ENCODE data around the gene CARS1.

DNA sequence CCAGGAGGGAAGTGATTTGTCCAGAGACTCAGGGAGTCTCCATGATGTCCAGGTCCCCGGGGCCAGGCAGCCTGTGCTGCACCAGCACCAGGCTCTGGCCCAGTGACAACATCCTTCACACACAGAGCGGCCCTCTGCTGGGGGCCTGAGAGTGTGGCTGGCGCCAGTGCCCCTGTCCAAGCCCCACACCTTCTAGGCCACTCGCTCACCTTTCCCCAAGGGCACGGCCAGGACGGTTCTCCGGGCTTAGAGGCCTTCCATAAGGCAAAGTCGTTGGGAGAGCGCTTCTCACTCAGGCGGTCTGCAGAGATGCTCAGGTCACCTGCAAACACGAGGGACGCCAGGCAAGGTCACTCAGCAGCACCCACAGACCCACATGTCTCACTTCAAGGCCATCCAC, 37.2 kb downstream of the CARS1 start:
- TF ChIP-seq SP1 (IDR thresholded peaks at IDR 0.05) (no peak), SUZ12 (IDR thresholded peaks at IDR 0.05) (no peak), ARNT (IDR thresholded peaks at IDR 0.05) (no peak), HDGF (IDR thresholded peaks at IDR 0.05; ENCODE audit: borderline replicate concordance) (no peak)
- TF ChIP-seq, protein P1, sequence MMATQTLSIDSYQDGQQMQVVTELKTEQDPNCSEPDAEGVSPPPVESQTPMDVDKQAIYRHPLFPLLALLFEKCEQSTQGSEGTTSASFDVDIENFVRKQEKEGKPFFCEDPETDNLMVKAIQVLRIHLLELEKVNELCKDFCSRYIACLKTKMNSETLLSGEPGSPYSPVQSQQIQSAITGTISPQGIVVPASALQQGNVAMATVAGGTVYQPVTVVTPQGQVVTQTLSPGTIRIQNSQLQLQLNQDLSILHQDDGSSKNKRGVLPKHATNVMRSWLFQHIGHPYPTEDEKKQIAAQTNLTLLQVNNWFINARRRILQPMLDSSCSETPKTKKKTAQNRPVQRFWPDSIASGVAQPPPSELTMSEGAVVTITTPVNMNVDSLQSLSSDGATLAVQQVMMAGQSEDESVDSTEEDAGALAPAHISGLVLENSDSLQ (IDR thresholded peaks at IDR 0.05): no peak
